ENCODE results near the gene TET2.

The TET2 gene

DNA sequence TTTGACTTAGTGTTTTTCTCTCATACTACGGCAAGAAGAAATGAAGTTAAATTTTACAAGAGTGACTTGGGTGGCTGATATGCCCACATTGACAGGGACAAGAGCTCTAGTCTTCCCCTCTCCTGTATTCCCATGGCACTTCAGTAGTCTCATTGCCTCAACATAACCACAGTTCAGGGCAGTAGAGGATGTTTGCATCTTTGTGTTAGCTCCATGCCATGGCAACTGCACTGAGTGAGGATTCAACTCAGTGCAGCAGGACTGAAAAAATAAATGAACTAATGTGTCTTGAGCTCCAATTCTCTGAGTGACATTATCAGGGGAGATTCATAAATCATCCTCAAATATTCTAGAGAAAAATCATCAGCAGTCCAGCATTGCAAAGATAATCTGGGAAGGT lies 78.8 kb downstream of the TET2 start:
- in situ Hi-C loops (cut with HindIII; ENCODE audit: low sequenced_read_pairs) = no loop called here

DNA sequence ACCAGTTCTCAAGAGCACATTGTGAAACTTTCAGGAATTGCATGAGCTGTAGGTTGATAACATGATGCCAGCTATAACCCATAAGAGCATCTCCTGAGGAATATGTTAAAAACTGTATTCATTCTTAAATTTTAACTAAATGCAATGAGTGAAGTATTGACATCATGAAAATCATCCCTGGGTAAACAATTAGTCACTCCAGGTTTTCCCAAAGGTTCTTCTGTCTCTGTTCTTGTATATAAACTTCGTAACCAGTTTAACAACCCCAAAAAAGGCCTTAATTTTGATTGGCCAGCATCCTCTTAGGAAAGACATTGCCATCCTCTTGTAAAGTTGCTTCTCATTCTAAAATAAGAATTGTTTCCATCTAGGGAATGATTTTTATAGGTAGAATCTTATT lies 80.4 kb downstream of the TET2 start:
- in situ Hi-C loops (cut with HindIII; ENCODE audit: low sequenced_read_pairs) = no loop called here

DNA sequence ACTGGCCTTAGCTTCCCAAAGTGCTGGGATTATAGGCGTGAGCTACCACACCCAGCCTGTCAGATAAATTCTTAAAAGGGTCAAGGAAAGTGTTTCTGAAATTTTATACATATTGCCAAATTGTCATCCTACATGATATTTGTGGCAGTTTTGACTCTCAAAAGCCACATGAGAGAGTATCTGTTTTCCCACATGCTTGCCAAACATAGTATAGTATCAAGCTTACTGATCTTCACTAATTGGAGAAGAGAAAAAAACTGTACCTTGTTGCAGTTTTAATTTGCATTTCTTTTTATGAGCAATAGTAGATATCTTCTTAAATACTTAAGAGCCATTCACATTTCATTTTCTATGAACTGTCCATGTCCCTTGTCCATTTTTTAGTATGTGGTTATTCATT lies 83.6 kb downstream of the TET2 start:
- in situ Hi-C loops (cut with HindIII; ENCODE audit: low sequenced_read_pairs) = no loop called here

DNA sequence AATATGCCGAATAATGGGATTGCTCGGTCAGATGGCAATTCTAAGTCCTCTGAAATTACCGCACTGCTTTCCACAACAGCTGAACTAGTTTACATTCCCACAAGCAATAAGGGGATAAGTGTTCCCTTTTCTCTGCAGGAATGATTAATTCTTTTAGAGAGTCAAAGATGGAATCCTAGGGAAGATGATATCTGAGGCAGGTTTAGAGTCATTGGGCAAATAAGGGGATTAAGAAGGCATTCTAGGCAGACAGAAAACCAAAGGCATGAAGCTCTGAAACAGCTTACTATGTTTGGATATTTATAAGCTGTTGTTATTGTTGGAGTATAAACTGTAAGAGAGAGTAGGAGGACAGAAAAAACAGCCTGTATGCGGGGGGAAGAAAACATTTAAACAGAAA lies 85.7 kb downstream of the TET2 start:
- in situ Hi-C loops (cut with HindIII; ENCODE audit: low sequenced_read_pairs) = no loop called here

GRCh38 chr4:105234582-105234981 lies 87.9 kb downstream of the TET2 start:
- in situ Hi-C loops (cut with HindIII; ENCODE audit: low sequenced_read_pairs) = no loop called here

DNA sequence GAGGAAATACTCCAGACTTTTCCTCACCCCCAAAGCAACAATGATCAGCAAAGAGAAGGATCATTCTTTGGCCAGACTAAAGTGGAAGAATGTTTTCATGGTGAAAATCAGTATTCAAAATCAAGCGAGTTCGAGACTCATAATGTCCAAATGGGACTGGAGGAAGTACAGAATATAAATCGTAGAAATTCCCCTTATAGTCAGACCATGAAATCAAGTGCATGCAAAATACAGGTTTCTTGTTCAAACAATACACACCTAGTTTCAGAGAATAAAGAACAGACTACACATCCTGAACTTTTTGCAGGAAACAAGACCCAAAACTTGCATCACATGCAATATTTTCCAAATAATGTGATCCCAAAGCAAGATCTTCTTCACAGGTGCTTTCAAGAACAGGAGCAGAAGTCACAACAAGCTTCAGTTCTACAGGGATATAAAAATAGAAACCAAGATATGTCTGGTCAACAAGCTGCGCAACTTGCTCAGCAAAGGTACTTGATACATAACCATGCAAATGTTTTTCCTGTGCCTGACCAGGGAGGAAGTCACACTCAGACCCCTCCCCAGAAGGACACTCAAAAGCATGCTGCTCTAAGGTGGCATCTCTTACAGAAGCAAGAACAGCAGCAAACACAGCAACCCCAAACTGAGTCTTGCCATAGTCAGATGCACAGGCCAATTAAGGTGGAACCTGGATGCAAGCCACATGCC lies 89.7 kb downstream of the TET2 start:
- in situ Hi-C loops (cut with HindIII; ENCODE audit: low sequenced_read_pairs) = no loop called here

DNA sequence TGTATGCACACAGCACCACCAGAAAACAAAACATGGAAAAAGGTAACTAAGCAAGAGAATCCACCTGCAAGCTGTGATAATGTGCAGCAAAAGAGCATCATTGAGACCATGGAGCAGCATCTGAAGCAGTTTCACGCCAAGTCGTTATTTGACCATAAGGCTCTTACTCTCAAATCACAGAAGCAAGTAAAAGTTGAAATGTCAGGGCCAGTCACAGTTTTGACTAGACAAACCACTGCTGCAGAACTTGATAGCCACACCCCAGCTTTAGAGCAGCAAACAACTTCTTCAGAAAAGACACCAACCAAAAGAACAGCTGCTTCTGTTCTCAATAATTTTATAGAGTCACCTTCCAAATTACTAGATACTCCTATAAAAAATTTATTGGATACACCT lies 90.2 kb downstream of the TET2 start:
- in situ Hi-C loops (cut with HindIII; ENCODE audit: low sequenced_read_pairs) = no loop called here

- in situ Hi-C loops (cut with HindIII; ENCODE audit: low sequenced_read_pairs) = no loop called here
Observed at GRCh38 chr4:105240037-105240436, 93.4 kb downstream of the TET2 start.

DNA sequence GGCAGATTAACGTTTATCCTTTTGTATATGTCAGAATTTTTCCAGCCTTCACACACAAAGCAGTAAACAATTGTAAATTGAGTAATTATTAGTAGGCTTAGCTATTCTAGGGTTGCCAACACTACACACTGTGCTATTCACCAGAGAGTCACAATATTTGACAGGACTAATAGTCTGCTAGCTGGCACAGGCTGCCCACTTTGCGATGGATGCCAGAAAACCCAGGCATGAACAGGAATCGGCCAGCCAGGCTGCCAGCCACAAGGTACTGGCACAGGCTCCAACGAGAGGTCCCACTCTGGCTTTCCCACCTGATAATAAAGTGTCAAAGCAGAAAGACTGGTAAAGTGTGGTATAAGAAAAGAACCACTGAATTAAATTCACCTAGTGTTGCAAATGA lies 94.8 kb downstream of the TET2 start:
- in situ Hi-C loops (cut with HindIII; ENCODE audit: low sequenced_read_pairs) = no loop called here

GRCh38 chr4:105243446-105243845 lies 96.8 kb downstream of the TET2 start:
- in situ Hi-C loops (cut with HindIII; ENCODE audit: low sequenced_read_pairs) = no loop called here

DNA sequence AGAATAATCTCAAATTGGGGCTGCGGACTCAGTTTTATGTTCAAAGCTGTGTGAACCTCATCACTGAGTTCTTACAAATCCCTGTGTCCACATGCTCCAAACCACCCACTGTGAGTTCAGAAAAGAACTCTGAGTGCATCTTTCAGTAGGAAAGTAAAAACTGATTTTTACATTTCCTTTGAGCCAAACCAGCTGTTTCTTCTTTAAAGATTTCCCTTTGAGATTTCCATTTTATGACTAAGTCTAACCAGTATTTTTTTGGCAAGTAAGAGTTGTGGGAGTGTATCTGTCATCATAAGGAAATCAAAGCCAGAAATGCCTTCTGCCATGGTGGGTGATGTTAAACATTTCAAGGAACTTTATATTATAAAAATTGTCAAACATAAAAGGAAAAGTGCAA lies 100.0 kb downstream of the TET2 start:
- in situ Hi-C loops (cut with HindIII; ENCODE audit: low sequenced_read_pairs) = no loop called here

DNA sequence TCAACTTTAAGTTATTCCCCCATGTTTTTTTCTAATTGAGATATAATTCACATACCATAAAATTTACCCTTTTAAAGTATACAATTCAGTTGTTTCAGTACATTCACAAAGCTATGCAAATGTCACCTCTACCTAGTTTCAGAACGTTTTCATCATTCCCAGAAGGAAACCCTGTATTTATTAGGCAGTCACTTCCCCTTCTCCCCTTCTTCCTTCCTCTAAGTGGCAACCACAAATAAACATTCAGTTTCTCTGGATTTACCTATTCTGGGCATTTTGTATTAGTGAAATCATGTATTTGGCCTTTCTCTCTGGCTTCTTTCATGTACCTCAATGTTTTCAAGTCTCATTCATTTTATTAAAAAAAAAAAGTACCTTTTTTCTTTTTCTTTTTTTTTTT lies 101.9 kb downstream of the TET2 start:
- in situ Hi-C loops (cut with HindIII; ENCODE audit: low sequenced_read_pairs) = no loop called here

- in situ Hi-C loops (cut with HindIII; ENCODE audit: low sequenced_read_pairs) = no loop called here
Observed at GRCh38 chr4:105257817-105258495, 111.3 kb downstream of the TET2 start.

DNA sequence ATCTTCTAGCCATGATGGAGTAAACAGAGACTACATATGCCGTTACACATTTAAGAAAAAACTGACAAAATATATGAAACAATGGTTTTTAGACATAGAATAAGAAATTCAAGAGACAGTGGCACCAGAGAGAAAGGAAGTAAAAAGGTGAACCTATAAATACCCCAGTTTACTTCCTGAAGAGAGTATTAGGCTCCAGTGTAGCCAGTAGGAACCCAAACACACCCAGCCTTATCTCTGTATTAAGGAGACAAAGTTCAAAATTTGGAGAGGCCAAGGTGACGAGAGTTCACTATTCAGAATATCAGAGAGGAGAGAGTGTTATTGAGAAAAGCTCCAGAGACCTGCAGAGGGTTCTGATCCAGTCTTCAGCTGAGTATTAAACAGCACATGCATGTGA lies 119.0 kb downstream of the TET2 start:
- in situ Hi-C loops (cut with HindIII; ENCODE audit: low sequenced_read_pairs) = no loop called here

GRCh38 chr4:105267280-105267679 lies 120.6 kb downstream of the TET2 start:
- in situ Hi-C loops (cut with HindIII; ENCODE audit: low sequenced_read_pairs) = no loop called here

DNA sequence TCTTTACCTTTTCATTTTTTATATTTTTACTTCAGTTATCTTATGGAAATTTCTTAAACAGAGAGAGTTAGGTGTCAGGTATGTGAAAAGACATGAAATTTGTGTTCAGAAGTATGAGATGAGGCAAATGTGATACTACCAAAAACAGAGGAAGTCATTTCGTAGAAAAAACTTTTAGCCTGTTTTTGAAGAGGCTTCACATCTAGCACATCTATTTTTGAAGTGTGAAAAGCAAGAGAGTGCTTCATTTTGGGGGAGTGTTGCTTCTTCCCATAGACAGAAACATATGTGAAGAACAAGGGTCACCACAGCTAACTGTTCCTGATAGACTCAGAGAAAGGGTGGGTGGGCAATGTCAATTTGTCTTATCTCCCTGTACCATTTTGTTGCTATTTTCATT lies 125.3 kb downstream of the TET2 start:
- in situ Hi-C loops (cut with HindIII; ENCODE audit: low sequenced_read_pairs) = no loop called here

DNA sequence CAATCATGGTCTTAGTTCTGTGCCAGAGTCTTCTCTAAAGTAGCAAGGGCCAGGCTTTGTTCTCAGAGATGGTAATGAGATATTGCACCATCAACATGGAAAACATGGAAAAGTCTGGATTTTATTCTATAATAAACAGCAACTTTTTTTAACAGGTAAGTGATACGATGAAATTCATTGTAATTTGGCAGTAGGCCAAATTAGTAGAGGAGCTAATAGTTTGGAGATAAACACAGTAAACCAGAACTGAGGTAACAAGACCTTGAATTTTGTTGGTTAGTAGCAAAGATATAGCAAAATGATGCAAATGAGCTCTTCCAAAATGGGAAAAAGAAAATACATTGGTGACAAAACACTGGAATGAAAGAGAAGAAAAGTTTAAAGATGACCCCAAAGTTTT lies 126.6 kb downstream of the TET2 start:
- in situ Hi-C loops (cut with HindIII; ENCODE audit: low sequenced_read_pairs) = no loop called here

DNA sequence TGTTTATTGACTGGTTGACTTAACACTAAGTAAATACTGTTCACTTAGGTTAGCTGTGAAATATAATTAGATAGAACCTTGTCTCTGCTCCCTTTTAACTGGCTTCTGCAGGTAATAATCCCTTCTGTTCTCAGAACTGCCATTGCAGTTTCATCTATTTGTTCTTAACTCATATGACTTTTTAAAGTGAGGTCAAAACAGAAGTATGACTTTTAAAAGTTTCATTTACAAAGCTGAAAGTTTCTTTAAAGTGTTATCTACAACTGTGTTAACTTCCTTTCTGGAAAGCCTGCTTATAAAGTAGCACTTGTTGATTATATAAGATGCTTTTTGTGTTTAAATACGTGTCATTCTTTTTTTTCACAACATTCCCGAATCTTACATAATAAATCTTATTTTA lies 127.4 kb downstream of the TET2 start:
- in situ Hi-C loops (cut with HindIII; ENCODE audit: low sequenced_read_pairs) = no loop called here

- in situ Hi-C loops (cut with HindIII; ENCODE audit: low sequenced_read_pairs) = no loop called here
Observed at GRCh38 chr4:105274504-105274903, 127.8 kb downstream of the TET2 start.

GRCh38 chr4:105276361-105277104 lies 129.9 kb downstream of the TET2 start:
- in situ Hi-C loops (cut with HindIII; ENCODE audit: low sequenced_read_pairs) = no loop called here

- in situ Hi-C loops (cut with HindIII; ENCODE audit: low sequenced_read_pairs) = no loop called here
Observed at GRCh38 chr4:105277702-105278101, 131.0 kb downstream of the TET2 start.

DNA sequence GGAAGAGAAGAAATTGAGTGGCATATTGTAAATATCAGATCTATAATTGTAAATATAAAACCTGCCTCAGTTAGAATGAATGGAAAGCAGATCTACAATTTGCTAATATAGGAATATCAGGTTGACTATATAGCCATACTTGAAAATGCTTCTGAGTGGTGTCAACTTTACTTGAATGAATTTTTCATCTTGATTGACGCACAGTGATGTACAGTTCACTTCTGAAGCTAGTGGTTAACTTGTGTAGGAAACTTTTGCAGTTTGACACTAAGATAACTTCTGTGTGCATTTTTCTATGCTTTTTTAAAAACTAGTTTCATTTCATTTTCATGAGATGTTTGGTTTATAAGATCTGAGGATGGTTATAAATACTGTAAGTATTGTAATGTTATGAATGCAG lies 132.6 kb downstream of the TET2 start:
- in situ Hi-C loops (cut with HindIII; ENCODE audit: low sequenced_read_pairs) = no loop called here
